Choroid plexus epithelial cell (primary cell): ENCODE results near the gene LAMTOR1.
"Not testable (repeated sequence)": the region's sequence is repeated elsewhere in the genome, so short reads cannot be mapped to it uniquely, and the experiment has no call there.

ENCODE experiments used
- DNase-seq: peaks from one replicate; pipeline ENCODE4 v3.0.0-alpha.2; 2010; ENCODE audit warnings: low read depth
- H3K4me3 ChIP-seq: 2 replicates; pipeline ENCODE4 v1.5.1; 2011; ENCODE audit warnings: low read depth, mild to moderate bottlenecking, control low read depth, low read length, moderate library complexity
- CTCF ChIP-seq: conservative IDR thresholded peaks from 2 replicates; pipeline ENCODE4 v1.5.1; 2011; ENCODE audit warnings: low read depth, mild to moderate bottlenecking, control low read depth, inconsistent platforms, low read length, moderate library complexity

Gene LAMTOR1

DNA sequence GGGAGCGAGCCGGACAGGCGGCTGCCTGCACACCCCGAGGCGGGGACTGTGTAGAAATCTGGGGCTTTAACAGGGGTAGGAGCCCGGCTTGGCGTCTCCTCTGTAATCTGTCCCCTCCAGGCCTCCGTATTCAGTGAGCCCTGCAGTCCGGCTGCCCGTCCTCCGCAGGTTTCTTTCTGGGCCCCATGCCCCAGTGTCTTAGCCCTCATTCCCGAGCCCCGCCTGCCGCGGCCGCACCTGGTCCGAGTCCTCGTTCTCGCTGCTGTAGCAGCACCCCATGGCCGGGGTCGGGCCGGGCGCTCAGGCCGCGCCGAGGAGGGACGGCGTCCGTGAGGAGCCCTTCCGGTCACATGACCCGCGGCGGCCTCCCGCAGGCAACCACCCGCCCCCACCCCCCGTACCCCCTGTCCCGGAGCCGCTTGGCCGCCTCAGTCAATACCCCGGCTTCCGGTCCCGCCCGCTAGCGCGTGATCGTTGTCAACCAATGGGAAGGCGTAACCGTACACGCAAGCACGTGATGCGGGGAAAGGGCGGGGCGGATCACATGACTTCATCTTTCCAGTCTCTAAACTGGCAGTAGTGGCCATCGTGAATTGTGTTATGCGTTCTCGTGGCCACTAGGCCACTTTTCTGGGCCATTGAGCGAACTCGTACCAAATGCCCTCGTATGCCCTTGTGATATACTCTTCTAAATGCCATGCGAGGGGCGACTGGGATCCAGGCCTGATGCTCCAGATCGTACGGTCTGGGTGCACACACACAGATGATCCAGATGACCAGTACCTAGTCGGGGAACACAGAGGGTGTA is at the start of gene LAMTOR1:
Gene LAMTOR1 (minus strand): TSS at position 352 of the 808 bp plus-strand sequence. CDS start 73 bp downstream, at position 279.
- DNase-seq, result peak; percentile 100
- H3K4me3 ChIP-seq, result peak within 1 kb of the TSS; percentile 94
- TF ChIP-seq CTCF, result peak; percentile 54

GRCh38 chr11:72150882-72151281 is 47.8 kb upstream of the LAMTOR1 start:
- DNase-seq, result no peak
- no peak overlapping the region for H3K4me3 ChIP-seq
- no peak for TF ChIP-seq CTCF

- H3K4me3 ChIP-seq, result no peak overlapping the region
- TF ChIP-seq CTCF, result no peak
- DNase-seq, result no peak
Measured at GRCh38 chr11:72146625-72147024, 43.5 kb upstream of the LAMTOR1 start.

- no peak for TF ChIP-seq CTCF
- peak; percentile 64 for DNase-seq
- H3K4me3 ChIP-seq, result no peak overlapping the region
Measured at GRCh38 chr11:72144807-72145565, 41.9 kb upstream of the LAMTOR1 start.

- DNase-seq, H3K4me3 ChIP-seq: not testable (repeated sequence)
Measured at GRCh38 chr11:72142543-72142942, 39.4 kb upstream of the LAMTOR1 start.

- DNase-seq, result peak; percentile 7
- H3K4me3 ChIP-seq, result not testable (repeated sequence)
Measured at GRCh38 chr11:72142086-72142485, 39.0 kb upstream of the LAMTOR1 start.

DNA sequence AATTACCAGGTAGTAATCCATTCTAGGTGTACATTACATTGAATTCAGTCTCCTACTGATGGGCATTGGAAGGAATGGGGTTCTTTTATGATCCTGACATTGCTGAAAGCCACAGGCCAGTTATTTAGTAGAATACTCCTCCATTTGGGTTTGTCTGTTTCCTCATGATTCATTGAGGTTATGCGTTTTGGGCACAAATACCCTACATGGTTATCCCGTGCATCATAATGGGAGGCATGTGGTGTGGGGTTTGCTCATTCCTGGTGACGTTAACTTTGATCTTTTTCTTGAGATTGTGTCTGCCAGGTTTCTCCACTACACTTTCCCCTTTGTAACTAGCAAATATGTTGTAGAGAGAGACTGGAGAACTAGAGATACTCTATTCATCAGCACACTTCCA is 38.0 kb upstream of the LAMTOR1 start:
- H3K4me3 ChIP-seq, result no peak overlapping the region
- no peak for TF ChIP-seq CTCF
- peak; percentile 76 for DNase-seq

DNA sequence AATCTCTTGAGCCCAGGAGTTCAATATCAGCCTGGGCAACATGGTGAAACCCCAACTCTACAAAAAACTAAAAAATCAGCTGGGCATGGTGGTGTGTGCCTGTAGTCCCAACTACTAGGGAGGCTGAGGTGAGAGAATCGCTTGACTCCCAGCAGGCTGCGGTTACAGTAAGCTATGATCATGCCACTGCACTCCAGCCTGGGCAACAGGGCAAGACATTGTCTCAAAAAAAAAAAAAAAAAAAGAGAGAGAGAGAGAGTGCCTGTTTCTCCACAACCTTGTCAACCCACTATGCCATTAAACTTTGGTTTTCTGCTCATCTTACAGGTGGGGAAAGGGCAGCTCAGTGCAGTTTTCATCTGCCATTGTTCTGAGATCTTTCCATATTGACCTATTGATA is 37.6 kb upstream of the LAMTOR1 start:
- no peak for DNase-seq
- no peak for TF ChIP-seq CTCF
- no peak overlapping the region for H3K4me3 ChIP-seq
